Neural progenitor cell (in vitro differentiated cells): ENCODE data around the gene LIMK2. TPM values are rescaled to one million over a fixed set of nuclear protein-coding genes. Genes with fewer than 3 reads are reported as not detected.
"Not testable (repeated sequence)": the region's sequence is repeated elsewhere in the genome, so short reads cannot be mapped to it uniquely, and the experiment has no call there.

Experiments
- DNase-seq: peaks from one replicate; pipeline ENCODE4 v3.0.0-alpha.2; 2016; ENCODE audit warnings: low spot score
- H2AFZ ChIP-seq: fragments of 200-600 bp; sonication (generic); replicated peaks from 2 replicates; pipeline ENCODE4 v1.6.1; 2016; ENCODE audit warnings: antibody characterized with exemption
- H3F3A ChIP-seq: fragments of 200-600 bp; sonication (generic); 2 replicates; pipeline ENCODE4 v1.6.1; 2016; ENCODE audit warnings: antibody characterized with exemption, low read depth
- H3K27ac ChIP-seq: fragments of 200-600 bp; sonication (generic); 2 replicates; pipeline ENCODE4 v1.5.1; 2016; ENCODE audit warnings: mild to moderate bottlenecking
- H3K27me3 ChIP-seq: fragments of 200-600 bp; sonication (generic); 2 replicates; pipeline ENCODE4 v1.6.1; 2016; ENCODE audit warnings: mild to moderate bottlenecking, moderate library complexity
- H3K36me3 ChIP-seq: fragments of 200-600 bp; sonication (generic); 2 replicates; pipeline ENCODE4 v1.5.1; 2016
- H3K4me1 ChIP-seq: fragments of 200-600 bp; sonication (generic); 2 replicates; pipeline ENCODE4 v1.6.1; 2016; ENCODE audit warnings: mixed run types
- H3K4me2 ChIP-seq: fragments of 200-600 bp; sonication (generic); 2 replicates; pipeline ENCODE4 v1.6.1; 2016
- H3K4me3 ChIP-seq: fragments of 200-600 bp; sonication (generic); 2 replicates; pipeline ENCODE4 v1.5.1; 2016
- H3K79me2 ChIP-seq: fragments of 200-600 bp; sonication (generic); 2 replicates; pipeline ENCODE4 v1.6.1; 2016; ENCODE audit warnings: low read depth
- H3K9ac ChIP-seq: fragments of 200-600 bp; sonication (generic); 2 replicates; pipeline ENCODE4 v1.6.1; 2016
- H3K9me3 ChIP-seq: fragments of 200-600 bp; sonication (generic); 2 replicates; pipeline ENCODE4 v1.5.1; 2016; ENCODE audit warnings: low read depth
- H4K20me1 ChIP-seq: fragments of 200-600 bp; sonication (generic); 2 replicates; pipeline ENCODE4 v1.6.1; 2016; ENCODE audit warnings: low read depth
- H3K27ac Mint-ChIP-seq: 3 replicates; pipeline ENCODE4 v1.8.0; 2021; ENCODE audit warnings: mixed read lengths
- H3K27me3 Mint-ChIP-seq: 2 replicates; pipeline ENCODE4 v1.8.0; 2022; ENCODE audit warnings: low read depth, mild to moderate bottlenecking, inconsistent platforms, moderate library complexity, mixed read lengths; ENCODE audit not compliant: insufficient read depth
- H3K36me3 Mint-ChIP-seq: 3 replicates; pipeline ENCODE4 v1.8.0; 2021; ENCODE audit warnings: mixed read lengths
- H3K4me1 Mint-ChIP-seq: 3 replicates; pipeline ENCODE4 v1.8.0; 2021; ENCODE audit warnings: mixed read lengths
- H3K4me3 Mint-ChIP-seq: 3 replicates; pipeline ENCODE4 v1.8.0; 2021; ENCODE audit warnings: mild to moderate bottlenecking, moderate library complexity, mixed read lengths
- H3K9me3 Mint-ChIP-seq: 3 replicates; pipeline ENCODE4 v1.8.0; 2020; ENCODE audit warnings: mixed read lengths
- CTCF ChIP-seq: fragments of 200-600 bp; sonication (generic); IDR thresholded peaks from 2 replicates; pipeline ENCODE4 v1.5.1; 2017; ENCODE audit warnings: antibody characterized with exemption, mild to moderate bottlenecking
- EZH2 ChIP-seq: fragments of 200-600 bp; sonication (generic); IDR thresholded peaks from 2 replicates; pipeline ENCODE4 v1.6.1; 2017; ENCODE audit warnings: antibody characterized with exemption, mild to moderate bottlenecking, moderate library complexity
- EZH2phosphoT487 ChIP-seq: fragments of 200-600 bp; sonication (generic); IDR thresholded peaks from 2 replicates; pipeline ENCODE4 v1.6.1; 2017; ENCODE audit warnings: antibody characterized with exemption
- total RNA-seq: library from RNA; depleted of rRNA; stranded (reverse); fragments of >200 nt; gene quantifications from 2 replicates; pipeline ENCODE4 v1.2.3, GENCODE V29; 2015; ENCODE audit warnings: low replicate concordance

LIMK2 gene
- total RNA-seq, 1 donor from 2014 or later: 28.1 TPM

DNA sequence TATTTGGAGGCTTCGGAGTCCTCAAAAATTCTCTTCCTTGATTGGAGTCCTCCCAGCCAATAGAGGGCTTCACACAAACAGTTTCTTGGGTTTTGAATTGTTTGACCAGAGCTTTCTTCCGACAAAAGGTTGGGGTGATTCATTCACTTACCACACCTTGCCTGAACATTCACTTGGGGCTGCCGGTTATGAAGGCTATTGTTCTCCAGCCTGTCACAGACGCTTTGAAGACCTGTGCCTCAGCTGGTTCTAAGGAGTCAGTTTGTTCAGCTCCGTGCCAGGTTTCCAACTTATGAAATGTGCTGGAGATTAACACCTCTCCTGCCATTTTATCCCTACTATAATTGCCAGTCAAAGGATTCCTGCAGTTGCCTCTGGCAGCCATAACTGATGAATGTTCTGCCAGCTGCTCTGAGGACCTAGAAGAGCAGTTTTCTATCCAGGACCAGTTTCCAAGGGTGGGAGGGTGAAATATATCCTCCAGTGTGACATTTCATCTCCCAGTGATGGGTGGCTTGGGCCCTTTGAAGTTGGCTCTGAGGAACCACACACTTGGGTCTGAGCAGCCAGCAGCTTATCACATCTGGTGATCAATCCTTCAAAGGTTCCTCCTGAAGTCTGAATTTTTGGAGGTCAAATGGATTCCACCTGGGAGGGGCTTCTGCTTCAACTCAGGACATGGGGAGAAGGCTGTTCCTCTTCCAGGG, 31.4 kb downstream of the LIMK2 start:
- H3K27ac Mint-ChIP-seq: no peak overlapping the region
- no peak for DNase-seq
- peaks cover 19% of the 10 kb centered on the region for H3F3A ChIP-seq
- H2AFZ ChIP-seq: no peak overlapping the region
- no peak overlapping the region for H3K9ac ChIP-seq
- H3K27me3 ChIP-seq: no peaks in the 10 kb centered on the region
- H4K20me1 ChIP-seq: peaks cover 7% of the 10 kb centered on the region
- no peaks in the 10 kb centered on the region for H3K9me3 ChIP-seq
- peaks cover 2% of the 10 kb centered on the region for H3K36me3 Mint-ChIP-seq
- TF ChIP-seq EZH2: no peak
- TF ChIP-seq EZH2phosphoT487: no peak
- TF ChIP-seq CTCF: no peak
- peaks cover 18% of the 10 kb centered on the region for H3K4me1 ChIP-seq
- H3K36me3 ChIP-seq: no peaks in the 10 kb centered on the region
- peaks cover 3% of the 10 kb centered on the region for H3K27me3 Mint-ChIP-seq
- no peak overlapping the region for H3K27ac ChIP-seq
- no peak overlapping the region for H3K4me3 Mint-ChIP-seq
- H3K9me3 Mint-ChIP-seq: no peaks in the 10 kb centered on the region
- peaks cover 11% of the 10 kb centered on the region for H3K79me2 ChIP-seq
- H3K4me2 ChIP-seq: no peak overlapping the region
- no peak overlapping the region for H3K4me3 ChIP-seq
- peaks cover 33% of the 10 kb centered on the region for H3K4me1 Mint-ChIP-seq

GRCh38 chr22:31244046-31244942, 32.2 kb downstream of the LIMK2 start:
- peak; percentile 46 for DNase-seq
- TF ChIP-seq CTCF (no peak), EZH2phosphoT487 (no peak), EZH2 (no peak)
- Histone ChIP-seq H4K20me1 (peaks cover 13% of the 10 kb centered on the region), H2AFZ (no peak overlapping the region), H3K9ac (no peak overlapping the region), H3K9me3 (no peaks in the 10 kb centered on the region), H3K79me2 (peaks cover 18% of the 10 kb centered on the region), H3K4me2 (no peak overlapping the region), H3K4me1 (peaks cover 22% of the 10 kb centered on the region), H3K36me3 (no peaks in the 10 kb centered on the region), H3K4me3 (no peak overlapping the region), H3F3A (peaks cover 19% of the 10 kb centered on the region), H3K27me3 (no peaks in the 10 kb centered on the region), H3K27ac (no peak overlapping the region)
- peaks cover 2% of the 10 kb centered on the region for H3K36me3 Mint-ChIP-seq
- peak overlapping the region; percentile 30 for H3K27ac Mint-ChIP-seq
- H3K9me3 Mint-ChIP-seq: no peaks in the 10 kb centered on the region
- peaks cover 40% of the 10 kb centered on the region for H3K4me1 Mint-ChIP-seq
- peak overlapping the region; percentile 50 for H3K4me3 Mint-ChIP-seq
- peaks cover 3% of the 10 kb centered on the region for H3K27me3 Mint-ChIP-seq

DNA sequence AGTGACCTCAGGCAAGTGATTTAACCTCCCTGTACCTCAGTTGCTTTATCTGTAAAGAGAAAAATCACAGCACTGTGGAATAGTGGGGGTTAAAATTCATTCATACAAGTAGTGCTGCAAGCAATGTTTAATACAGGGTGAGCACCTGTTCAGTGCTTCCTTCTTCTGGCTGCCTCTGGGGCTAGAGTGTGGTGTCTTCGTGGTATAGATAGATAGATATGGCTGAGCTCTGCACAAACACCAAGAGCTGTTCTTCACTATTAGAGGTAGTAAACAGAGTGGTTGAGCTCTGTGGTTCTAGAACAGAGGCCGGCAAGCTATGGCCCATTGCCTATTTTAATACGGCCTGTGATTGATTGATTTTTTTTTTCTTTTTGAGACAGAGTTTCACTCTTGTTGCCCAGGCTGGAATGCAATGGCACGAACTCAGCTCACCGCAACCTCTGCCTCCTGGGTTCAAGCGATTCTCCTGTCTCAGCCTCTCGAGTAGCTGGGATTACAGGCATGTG, 32.9 kb downstream of the LIMK2 start:
- peaks cover 19% of the 10 kb centered on the region for H3F3A ChIP-seq
- no peaks in the 10 kb centered on the region for H3K9me3 ChIP-seq
- no peak overlapping the region for H3K9ac ChIP-seq
- H3K27ac ChIP-seq: no peak overlapping the region
- H3K4me2 ChIP-seq: no peak overlapping the region
- H3K4me3 Mint-ChIP-seq: no peak overlapping the region
- peaks cover 22% of the 10 kb centered on the region for H3K4me1 ChIP-seq
- H3K36me3 ChIP-seq: no peaks in the 10 kb centered on the region
- H4K20me1 ChIP-seq: peaks cover 20% of the 10 kb centered on the region
- DNase-seq: no peak
- H3K27me3 ChIP-seq: no peaks in the 10 kb centered on the region
- peaks cover 41% of the 10 kb centered on the region for H3K4me1 Mint-ChIP-seq
- no peak overlapping the region for H3K4me3 ChIP-seq
- no peaks in the 10 kb centered on the region for H3K9me3 Mint-ChIP-seq
- peaks cover 3% of the 10 kb centered on the region for H3K27me3 Mint-ChIP-seq
- peaks cover 21% of the 10 kb centered on the region for H3K79me2 ChIP-seq
- peaks cover 2% of the 10 kb centered on the region for H3K36me3 Mint-ChIP-seq
- H2AFZ ChIP-seq: no peak overlapping the region
- TF ChIP-seq EZH2: no peak
- no peak for TF ChIP-seq EZH2phosphoT487
- TF ChIP-seq CTCF: no peak
- peak overlapping the region; percentile 12 for H3K27ac Mint-ChIP-seq

DNA sequence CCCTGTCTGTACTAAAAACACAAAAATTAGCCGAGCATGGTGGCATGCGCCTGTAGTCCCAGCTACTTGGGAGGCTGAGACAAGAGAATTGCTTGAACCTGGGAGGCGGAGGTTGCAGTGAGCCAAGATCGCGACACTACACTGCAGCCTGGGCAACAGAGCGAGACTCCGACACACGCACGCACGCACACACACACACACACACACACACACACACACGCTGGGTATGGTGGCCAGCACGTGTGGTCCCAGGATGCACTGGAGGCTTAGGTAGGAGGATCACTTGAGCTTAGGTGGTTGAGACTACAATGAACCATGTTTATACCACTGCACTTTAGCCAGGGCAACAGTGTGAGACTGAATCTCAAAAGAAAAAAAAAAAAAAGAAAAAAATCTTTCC, 33.9 kb downstream of the LIMK2 start:
- not testable (repeated sequence) for H3K27me3 ChIP-seq, H3K27ac Mint-ChIP-seq, H3K27me3 Mint-ChIP-seq, H3K36me3 Mint-ChIP-seq, H2AFZ ChIP-seq, H3K9me3 Mint-ChIP-seq, H3K9me3 ChIP-seq, H3K4me2 ChIP-seq, H3K9ac ChIP-seq, H3K36me3 ChIP-seq, DNase-seq, H3K4me3 ChIP-seq, H3K27ac ChIP-seq
- peaks cover 21% of the 10 kb centered on the region for H3K79me2 ChIP-seq
- Mint-ChIP-seq H3K4me3 (peak overlapping the region; percentile 35), H3K4me1 (peaks cover 43% of the 10 kb centered on the region)
- peaks cover 22% of the 10 kb centered on the region for H4K20me1 ChIP-seq
- peaks cover 22% of the 10 kb centered on the region for H3K4me1 ChIP-seq
- H3F3A ChIP-seq: peaks cover 19% of the 10 kb centered on the region
